HG02642 (cell line): ENCODE data around the gene GPRIN2.
"Not testable (repeated sequence)": the region's sequence is repeated elsewhere in the genome, so short reads cannot be mapped to it uniquely, and the experiment has no call there.

Experiments used
- ATAC-seq: cut with Tn5 transposase; IDR thresholded peaks from one replicate; pipeline ENCODE4 v1.9.1; 2021; ENCODE audit warnings: mild to moderate bottlenecking; ENCODE audit not compliant: unreplicated experiment, poor library complexity

The GPRIN2 gene

DNA sequence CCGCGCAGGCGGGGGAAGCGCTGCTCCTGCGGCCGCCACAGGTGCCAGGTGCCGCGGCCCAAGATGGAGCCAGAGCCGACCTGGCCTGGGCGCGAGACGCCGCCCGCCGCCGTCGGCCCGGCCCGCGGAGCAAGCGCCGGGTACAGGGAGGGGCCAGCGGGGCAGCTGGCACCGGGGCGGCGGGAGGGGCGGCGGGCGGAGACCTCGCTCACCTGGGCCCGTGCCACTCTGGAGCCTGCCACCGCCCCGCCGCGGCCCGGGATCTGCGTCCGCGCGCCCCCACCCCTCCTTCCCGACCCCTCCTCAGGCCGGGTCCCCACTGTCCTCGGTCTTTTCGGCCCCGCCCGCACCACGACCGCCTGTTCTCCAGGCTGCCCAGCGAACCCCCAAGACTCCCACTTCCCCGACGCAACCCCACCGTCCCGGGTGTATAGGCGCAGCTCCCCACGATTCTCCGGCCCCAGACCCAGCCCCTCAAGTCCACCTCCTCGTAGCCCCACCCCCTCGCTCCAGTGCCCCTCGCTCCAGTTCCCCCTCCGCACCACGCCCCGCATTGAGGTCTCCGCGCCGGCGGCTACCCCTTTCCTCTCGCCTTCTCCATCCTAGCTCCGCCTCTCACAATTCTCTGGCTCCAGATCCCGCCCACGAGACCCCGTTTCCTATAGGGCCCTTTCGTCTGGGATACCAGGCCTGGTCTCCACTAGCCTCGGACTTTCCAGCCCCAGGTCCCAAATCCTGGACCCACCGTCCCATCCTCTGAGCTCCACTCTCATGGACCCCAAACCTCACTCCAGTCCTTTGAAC is at the start of gene GPRIN2:
GPRIN2 (minus strand) TSS at position 144 of the 804 bp plus-strand sequence. CDS start 5,922 bp downstream, outside the sequence.
- no peak for ATAC-seq

DNA sequence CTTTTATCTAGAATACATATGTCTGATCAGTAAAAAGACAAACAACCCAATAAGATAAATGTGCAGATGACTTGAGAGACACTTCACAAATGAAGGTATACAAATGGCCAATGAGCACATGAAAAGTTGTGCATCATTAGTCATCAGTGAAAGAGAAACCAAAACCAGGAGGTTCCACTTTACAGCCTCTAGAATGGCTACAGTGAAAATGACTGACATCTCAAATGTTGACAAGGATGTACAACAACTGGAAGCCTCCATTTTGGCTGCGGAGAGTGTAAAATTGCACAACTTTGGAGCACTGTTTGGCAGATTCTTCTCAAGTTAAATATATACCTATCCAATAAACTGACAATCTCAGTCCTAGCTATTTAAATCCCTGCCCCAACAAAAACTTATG is 44.1 kb upstream of the GPRIN2 start:
- not testable (repeated sequence) for ATAC-seq

DNA sequence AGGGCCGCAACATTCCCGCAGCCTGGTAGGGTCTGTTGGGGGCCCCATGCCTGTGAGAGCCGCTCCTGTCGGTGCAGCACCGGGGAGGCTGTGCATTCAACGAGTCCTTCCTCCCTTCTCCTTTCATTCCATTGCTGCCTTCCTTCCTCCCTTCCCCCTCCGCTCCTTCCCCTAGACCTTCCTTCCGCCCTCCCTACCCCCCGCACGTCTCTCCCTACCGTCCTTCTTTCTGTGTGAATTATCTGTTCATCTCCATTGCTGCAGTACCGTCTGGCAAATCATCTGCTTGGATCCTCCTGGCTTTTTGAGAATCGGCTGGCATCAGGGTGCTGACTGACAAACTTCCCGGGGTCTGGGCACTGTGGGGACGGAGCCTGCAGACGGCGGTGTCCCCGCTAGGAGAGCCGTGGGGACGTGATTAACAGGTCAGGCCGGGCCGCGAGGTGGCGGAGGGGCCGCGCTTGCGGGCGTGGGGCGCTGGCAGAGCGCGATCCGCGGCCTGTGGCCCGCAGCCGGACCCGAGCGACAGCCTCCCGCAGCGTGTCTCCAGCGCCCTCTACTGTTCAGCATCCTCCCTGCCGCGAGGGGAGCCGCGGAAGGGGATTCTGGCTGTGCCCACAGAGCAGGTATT is 41.3 kb upstream of the GPRIN2 start:
- peak; percentile 93 for ATAC-seq

DNA sequence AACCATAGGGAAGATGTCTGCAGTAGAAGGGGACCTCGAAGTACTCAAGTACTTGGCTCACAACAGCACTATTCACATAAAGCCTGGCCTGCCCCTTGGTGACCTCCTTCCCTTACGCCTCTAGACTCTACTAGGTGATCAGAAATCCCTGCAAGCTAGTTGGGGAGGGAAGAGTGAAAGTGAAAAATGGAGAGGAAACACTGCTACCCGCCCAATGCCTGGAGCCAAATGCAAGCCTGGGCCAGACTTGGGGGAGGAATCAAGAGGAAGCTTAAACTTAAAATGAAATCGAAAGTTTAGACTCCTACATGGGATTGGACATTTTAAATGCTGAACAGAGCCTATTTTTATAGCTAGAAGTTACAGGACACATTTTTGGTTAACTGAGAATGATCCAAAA is 40.1 kb upstream of the GPRIN2 start:
- ATAC-seq, result not testable (repeated sequence)

DNA sequence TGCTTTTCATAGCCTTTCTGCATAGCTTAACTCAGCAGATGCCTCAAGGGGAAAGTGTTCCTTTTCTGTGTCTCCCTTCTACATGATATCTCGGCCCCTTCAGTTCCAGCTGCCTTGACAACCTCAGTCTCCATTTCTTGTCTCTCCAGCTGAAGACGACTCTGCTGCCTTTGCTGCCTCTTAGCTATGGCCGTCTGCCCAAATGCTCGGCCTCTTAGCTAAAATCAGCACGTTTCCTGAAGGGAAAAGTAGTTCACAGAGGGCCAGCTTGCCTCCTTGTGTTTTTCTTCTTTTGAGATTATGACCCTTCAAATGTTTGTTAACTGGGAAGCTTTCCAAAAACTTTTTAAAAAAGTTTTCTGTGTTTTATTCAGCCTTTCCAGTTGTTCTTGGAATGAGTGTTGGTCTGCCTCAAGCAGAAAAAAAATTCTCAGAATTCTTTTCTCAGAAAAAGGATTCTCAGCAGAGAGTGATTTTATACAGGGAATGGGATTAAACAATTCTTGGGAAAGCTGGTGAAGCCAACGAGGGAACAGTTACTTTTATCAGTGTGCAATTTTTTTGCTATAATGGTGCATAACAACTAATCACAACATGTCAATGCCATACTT is 38.1 kb upstream of the GPRIN2 start:
- not testable (repeated sequence) for ATAC-seq

DNA sequence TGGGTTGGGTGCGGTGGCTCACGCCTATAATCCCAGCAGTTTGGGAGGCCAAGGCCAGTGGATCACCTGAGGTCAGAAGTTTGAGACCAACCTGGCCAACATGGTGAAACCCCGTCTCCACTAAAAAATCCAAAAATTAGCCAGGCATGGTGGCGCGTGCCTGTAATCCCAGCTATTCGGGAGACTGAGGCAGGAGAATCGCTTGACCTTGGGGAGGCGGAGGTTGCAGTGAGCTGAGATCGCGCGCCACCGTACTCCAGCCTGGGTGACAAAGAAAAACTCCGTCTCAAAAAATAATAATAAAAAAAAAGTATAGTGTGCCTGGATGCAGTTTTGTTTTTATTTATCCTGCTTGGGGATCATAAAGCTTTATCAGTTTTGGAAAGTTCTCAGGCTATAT is 36.8 kb upstream of the GPRIN2 start:
- not testable (repeated sequence) for ATAC-seq

DNA sequence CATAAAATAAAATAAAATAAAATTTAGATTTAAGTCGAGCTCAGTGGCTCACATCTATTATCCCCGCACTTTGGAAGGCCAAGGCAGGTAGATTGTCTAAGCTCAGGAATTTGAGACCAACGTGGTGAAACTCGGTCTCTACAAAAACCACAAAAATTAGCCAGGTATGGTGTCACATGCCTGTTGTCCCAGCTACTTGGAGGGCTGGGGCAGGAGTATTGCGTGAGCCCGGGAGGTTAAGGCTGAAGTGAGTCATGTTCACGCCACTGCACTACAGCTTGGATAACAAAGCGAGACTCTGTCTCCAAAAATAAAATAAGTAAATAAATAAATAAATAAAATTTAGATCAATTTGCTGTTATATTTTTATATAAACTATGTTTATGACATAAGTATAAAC is 34.6 kb upstream of the GPRIN2 start:
- not testable (repeated sequence) for ATAC-seq

DNA sequence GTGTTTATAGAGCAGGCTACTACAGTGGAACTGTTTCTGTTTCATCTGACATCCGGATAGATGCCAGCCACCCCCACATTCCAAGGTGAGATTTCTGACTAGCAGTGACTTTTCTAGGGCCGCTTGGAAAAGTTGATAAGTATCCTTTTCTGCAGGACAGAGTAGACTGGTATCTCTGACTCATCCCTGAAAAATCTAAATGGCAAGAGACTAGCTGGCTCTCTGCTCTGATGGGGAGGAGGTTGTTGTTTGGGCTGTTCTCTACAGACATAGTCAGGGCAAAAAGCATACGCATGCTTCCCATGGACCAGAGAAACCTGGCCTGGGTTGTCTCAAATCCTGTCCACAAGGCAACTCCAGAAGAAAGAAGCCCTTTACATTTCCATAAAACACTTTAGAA is 33.1 kb upstream of the GPRIN2 start:
- not testable (repeated sequence) for ATAC-seq

DNA sequence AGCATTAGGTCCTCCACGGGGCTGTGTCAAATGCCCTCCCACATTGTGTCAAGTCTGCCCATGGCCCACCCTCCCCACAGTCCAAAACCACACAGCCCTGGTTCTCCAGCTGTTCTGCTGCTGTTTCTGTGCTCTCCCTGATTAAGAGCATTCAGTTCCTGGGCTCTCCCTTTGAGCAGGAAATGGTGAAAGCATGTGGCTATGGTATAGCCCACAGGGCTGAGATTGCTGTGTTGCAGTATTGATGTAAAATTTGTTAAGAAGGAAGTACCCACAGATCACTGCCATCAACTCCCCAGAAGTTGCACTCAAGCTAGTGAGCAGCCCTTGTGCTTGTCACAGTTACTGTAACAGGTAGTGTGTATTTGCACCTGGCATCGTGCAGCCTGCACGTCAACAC is 31.8 kb upstream of the GPRIN2 start:
- ATAC-seq, result not testable (repeated sequence)

DNA sequence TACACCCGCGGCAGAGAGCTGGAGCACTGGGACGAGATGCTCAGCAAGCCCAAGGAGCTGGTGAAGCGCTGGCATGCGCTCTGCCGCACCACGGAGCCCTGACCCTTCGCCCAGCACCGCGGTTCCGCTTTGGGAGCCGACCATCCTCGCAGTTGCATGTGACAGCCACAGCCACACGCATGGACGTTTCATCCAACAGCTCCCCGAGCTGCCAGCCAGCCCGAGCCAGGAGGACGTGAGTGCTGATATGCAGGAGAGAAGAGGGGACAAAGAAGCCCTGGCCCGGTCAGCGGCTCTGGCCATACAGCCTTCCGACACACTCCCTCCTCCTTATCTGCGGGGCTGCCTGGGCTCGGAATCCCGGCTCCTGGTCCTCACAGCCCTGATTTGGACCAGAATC is 31.1 kb upstream of the GPRIN2 start:
- ATAC-seq, result not testable (repeated sequence)

DNA sequence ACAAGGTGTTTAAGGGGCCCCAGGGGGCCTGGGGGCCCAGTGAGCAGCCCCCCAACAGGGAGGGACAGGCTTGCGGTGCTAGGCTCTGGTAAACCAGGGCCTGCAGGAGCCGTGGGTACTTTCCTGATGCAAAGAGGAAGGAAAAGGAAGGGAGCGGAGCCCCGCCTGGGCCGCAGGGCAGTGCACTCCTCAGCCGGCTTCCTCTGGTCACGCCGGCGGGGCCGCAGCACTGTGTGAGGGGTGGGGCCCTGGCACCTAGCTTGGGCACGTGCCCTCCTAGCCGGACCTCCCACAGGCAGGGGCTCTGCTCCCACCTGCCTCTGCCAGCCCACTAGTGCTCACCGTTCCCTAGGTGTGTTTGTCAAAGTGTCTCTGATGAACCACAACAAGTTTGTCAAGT is 28.8 kb upstream of the GPRIN2 start:
- ATAC-seq, result not testable (repeated sequence)

DNA sequence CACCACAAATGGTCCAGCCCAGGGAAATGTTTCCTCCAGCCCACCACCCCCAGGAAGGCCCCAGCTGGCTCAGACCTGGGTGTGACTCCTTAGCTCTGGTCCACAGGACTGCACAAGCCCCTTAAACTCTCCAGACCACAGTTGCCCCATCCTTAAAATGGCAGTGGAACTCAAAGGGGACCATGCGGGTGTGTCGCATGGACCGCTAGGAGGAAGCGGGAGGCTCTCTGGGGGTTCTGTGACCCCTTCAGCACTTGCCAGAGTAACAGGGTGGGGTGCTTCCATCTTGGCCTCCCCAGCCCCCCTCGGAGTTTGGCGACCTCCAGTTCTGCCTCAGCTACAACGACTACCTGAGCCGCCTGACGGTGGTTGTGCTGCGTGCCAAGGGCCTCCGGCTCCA is 27.7 kb upstream of the GPRIN2 start:
- ATAC-seq, result not testable (repeated sequence)

DNA sequence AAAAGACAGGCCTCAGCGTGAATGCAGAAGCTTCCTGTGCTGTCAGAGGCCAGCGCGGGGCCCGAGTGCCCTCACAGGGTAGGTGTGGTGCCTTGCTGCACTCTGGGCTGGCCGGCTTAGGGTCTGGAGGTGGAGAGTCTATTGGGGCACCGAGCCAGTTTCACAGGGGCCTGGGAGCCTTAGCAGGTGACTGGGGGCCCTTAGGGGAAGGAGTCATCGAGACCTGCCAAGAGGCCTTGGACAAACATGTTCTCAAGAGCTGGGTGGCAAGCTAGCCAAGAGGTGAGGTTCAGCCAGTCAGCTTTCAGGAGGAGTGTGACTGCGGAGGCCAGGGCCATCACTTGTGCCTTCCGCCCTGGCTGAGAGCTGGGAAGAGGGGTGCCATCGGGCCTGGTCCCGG is 26.1 kb upstream of the GPRIN2 start:
- ATAC-seq, result not testable (repeated sequence)

DNA sequence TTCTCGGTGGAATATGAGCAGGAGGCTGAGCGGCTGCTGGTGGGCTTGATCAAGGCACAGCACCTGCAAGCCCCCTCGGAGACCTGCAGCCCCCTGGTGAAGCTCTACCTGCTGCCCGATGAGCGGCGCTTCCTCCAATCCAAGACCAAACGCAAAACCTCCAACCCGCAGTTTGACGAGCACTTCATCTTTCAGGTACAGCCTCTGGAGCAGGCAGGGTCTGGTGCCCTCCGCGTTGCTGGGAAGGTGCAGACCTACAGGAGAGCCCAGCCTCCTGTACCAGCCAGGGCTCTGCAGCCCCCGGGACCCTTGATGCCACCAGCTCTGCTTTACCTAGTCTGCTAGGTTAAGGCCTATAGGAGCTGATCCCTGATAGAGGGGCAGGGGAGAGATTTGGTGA is 25.5 kb upstream of the GPRIN2 start:
- not testable (repeated sequence) for ATAC-seq

DNA sequence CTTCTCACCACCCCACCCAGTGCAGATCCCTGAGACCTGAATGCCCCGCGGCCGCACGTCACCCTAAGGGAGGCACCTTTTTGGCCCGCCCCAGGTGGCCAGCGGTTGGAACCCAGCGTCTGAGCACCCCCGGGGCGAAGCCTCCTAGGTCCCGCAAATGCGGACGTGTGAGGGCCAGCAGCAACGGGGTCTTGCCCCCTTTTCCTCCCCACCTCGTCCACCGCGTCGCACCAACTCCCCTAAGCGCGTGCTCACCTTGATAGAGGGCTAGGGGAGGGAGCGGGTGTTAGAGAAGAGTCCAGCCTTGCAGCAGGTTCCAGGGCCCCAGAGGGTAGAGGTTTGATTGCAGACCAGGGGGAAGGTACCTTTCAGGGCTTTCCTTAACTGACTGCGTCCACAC is 22.9 kb upstream of the GPRIN2 start:
- not testable (repeated sequence) for ATAC-seq

DNA sequence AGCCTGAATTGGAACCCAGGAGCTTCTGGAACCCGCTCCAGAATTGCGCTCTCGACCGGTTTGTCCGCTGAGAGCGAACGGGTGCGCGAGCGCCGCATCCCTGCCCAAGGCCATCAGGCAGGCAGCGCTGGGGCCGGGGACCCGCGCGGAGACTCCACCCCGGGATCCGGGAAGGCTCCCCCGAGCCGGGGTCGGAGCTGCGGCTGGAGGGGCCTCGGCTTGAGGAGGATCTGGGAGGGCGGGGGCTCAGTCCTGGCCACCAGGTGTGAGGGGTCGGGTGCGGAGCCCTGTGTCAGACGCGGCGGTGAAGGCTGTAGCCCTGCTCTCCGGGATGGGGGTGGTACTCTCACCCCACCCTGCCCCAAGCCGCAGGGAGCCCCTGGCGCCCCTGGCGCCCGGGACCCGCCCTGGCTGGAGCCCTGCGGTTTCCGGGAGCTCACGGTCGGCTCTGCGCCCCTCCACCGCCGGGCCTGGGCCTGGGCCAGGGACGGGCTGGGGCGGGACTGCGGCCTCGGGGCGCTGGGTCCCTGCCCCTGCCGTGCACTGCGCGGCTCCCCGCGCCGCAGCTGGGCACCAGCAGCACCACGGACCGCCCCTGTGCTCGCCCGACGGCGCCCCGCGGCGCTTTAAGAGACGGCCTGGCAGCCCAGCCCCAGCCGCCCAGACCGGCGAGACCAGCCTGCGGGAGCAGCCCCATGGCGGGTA is 22.2 kb upstream of the GPRIN2 start, which contains the start of gene SYT15:
SYT15 (plus strand) TSS at position 655 of the 705 bp plus-strand sequence; CDS start at position 696, 41 bp downstream.
- not testable (repeated sequence) for ATAC-seq

DNA sequence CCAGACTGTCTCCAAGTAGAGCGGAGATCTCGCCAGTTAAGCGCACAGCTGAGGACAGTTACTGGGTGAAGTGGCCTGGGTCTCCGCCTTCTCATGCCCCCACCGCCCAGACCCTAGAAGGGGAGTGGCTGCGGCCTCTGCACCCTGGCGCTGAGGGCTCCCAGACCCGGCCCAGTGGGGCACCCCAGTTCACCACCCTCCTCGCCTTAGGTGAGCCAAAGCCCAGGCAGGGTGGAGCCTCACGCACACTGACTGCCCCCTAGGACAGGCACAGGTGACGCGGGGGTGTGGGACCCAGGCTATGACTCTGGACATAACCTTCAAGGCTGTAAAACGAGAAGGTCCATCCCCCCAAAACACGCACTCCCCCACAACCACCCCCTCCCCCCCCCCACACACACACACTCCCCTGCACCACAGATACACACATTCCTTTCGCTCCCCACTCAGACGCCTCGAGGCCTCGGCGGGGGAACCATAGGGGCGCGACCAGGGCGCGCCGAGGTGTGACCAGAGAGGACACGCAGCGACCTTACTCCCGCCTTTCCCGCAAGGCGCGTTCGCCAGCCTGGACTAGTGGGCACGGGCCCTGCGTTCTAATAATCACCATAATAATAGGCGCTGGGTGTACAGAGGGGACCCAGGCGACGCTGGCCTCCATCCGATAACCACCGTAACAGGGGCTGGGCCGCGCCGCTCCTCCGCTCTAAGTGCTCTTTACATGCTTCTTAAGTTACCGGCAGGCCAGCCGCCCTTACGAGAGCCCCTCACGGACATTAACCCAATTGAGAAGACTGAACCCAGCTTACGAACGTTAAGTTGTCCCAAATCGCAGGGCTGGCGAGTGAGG is 21.4 kb upstream of the GPRIN2 start:
- not testable (repeated sequence) for ATAC-seq

DNA sequence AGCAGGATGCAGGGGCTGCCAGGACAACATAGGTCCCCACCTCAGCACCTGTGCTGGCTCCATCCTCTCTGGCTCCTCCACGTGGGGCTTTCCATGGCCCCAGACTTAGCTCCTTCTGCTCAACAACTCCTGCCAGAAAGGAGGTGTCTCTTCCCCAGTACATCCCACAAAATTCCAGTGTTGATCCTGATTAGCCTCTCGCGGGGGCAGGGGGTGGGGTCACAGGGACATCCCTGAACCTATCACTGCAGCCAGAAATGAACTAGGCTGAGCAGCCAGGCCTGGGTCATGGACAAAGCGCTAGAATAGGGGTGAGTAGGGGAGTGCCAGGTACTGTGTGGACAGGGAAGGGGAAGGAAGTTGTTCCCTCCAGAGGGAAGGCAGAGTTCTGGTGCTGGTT is 17.4 kb upstream of the GPRIN2 start:
- ATAC-seq, result not testable (repeated sequence)

DNA sequence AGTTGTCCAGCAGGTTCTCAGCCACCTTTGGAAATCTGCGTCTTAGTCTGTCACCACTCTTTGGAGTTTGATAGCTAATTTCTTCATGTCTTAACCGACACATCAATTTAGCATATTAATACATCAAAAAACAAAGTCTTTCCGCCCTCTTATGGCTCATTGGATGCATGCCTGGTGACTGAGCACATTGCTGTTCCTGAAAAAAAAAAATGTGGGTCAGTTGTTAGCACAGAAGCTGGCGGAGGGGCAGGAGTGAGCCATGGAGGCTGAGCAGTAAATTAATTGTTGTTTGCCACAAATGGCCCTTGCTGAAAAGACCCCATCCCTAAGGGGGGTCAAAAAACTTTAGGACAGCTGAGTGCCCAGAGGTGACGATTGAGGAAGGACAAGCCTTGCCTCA is 16.9 kb upstream of the GPRIN2 start:
- ATAC-seq, result not testable (repeated sequence)

DNA sequence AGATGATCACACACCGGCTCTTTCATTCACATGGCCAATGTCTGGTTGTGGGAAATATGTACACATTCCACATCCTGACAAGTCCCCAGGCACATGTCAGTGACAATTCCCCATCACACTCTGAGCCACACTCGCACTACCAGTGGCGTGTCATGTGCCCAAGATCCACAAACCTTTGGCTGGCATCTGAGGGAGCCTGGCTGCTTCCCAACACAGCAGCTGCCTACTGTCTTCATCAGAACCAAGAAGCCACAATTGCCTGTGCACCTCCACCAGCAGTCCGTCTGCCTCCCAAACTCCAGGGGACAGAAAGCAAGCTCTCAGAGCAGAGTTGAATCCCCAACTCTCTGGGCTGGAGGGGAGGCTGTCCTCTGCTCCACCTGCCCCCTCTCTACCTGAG is 16.3 kb upstream of the GPRIN2 start:
- not testable (repeated sequence) for ATAC-seq
